K562 (cell line): Measurements from ENCODE around the gene YES1. TPM values are rescaled to one million over a fixed set of nuclear protein-coding genes. Genes with fewer than 3 reads are reported as not detected.

Source experiments
- BCOR ChIP-seq: fragments of 450-650 bp; IDR thresholded peaks from 2 replicates; pipeline ENCODE4 v1.6.1; 2016
- CTBP1 ChIP-seq: fragments of 450-650 bp; IDR thresholded peaks from 2 replicates; pipeline ENCODE4 v1.6.1; 2016; ENCODE audit warnings: borderline replicate concordance
- CXXC5 ChIP-seq: fragments of 250-450 bp; sonication (Bioruptor Pico); IDR thresholded peaks from 2 replicates; pipeline ENCODE4 v1.8.0; 2022; ENCODE audit warnings: inconsistent platforms, mild to moderate bottlenecking, moderate library complexity
- E2F1 ChIP-seq: sonication (generic); formaldehyde crosslinking; IDR thresholded peaks from 2 replicates; pipeline ENCODE4 v1.8.1; 2023; ENCODE audit warnings: mild to moderate bottlenecking, missing genetic modification reagents, moderate library complexity
- FOXK1 ChIP-seq: sonication (generic); formaldehyde crosslinking; IDR thresholded peaks from 2 replicates; pipeline ENCODE4 v1.8.0; 2022; ENCODE audit warnings: missing genetic modification reagents, mild to moderate bottlenecking, borderline replicate concordance
- ILF3 ChIP-seq: fragments of 450-650 bp; IDR thresholded peaks from 2 replicates; pipeline ENCODE4 v1.6.1; 2018; ENCODE audit warnings: antibody characterized with exemption, mild to moderate bottlenecking, moderate library complexity, borderline replicate concordance
- MEF2D ChIP-seq: conservative IDR thresholded peaks from 2 replicates; pipeline ENCODE4 v1.6.1; 2016; ENCODE audit warnings: low read depth, missing genetic modification characterization, missing compliant biosample characterization
- NFATC3 ChIP-seq: fragments of 450-650 bp; IDR thresholded peaks from 2 replicates; pipeline ENCODE4 v1.6.1; 2017; ENCODE audit warnings: mild to moderate bottlenecking
- NR1H2 ChIP-seq: sonication (generic); formaldehyde crosslinking; IDR thresholded peaks from 2 replicates; pipeline ENCODE4 v1.4.0; 2020; ENCODE audit warnings: mild to moderate bottlenecking, missing genetic modification reagents
- PRPF4 ChIP-seq: fragments of 200-400 bp; formaldehyde crosslinking; IDR thresholded peaks from one replicate; pipeline ENCODE4 v1.6.1; 2017; ENCODE audit warnings: low read length, low read depth, mild to moderate bottlenecking; ENCODE audit not compliant: insufficient read depth, poor library complexity, severe bottlenecking
- RREB1 ChIP-seq: fragments of 250-450 bp; sonication (Bioruptor Pico); IDR thresholded peaks from 2 replicates; pipeline ENCODE4 v1.4.0; 2020
- SMARCE1 ChIP-seq: fragments of 450-650 bp; IDR thresholded peaks from 2 replicates; pipeline ENCODE4 v1.7.1; 2016; ENCODE audit warnings: mild to moderate bottlenecking
- SREBF1 ChIP-seq: fragments of 150-350 bp; IDR thresholded peaks from 2 replicates; pipeline ENCODE4 v1.6.1; 2014; ENCODE audit warnings: antibody characterized with exemption, low read depth, low read length, borderline replicate concordance
- ZBED1 ChIP-seq: IDR thresholded peaks from 2 replicates; pipeline ENCODE4 v1.6.1; 2014
- ZNF586 ChIP-seq: fragments of 450-650 bp; formaldehyde crosslinking; conservative IDR thresholded peaks from 2 replicates; pipeline ENCODE4 v1.4.0; 2020; ENCODE audit warnings: mild to moderate bottlenecking, moderate library complexity
- ZNF780A ChIP-seq: fragments of 250-450 bp; sonication (Bioruptor Pico); IDR thresholded peaks from 2 replicates; pipeline ENCODE4 v1.5.0; 2021; ENCODE audit warnings: mild to moderate bottlenecking
- ZNF785 ChIP-seq: fragments of 250-450 bp; sonication (Bioruptor Pico); IDR thresholded peaks from 2 replicates; pipeline ENCODE4 v1.4.0; 2020; ENCODE audit warnings: mild to moderate bottlenecking
- polyA plus RNA-seq, 8 experiments: library from polyadenylated mRNA; depleted of rRNA in 4 of 8; stranded (reverse) in 5 of 8; unstranded in 3 of 8; fragments of >200 nt; fragmentation: Nextera tagmentation in 2 of 8; fragmentation: Illumina TruSeq in 1 of 8; extraction: Ambion mirVana in 2 of 8; extraction: Trizol in 1 of 8; gene quantifications; 2 replicates each; pipeline versions ENCODE4 v1.2.1 to v1.2.3, GENCODE V29; 2011 to 2014; ENCODE audit warnings: inconsistent platforms in 1 of 8, missing spikeins in 1 of 8
- total RNA-seq, 7 experiments: library from RNA; depleted of rRNA in 6 of 7; stranded (reverse); fragments of >200 nt in 6 of 7; fragmentation: Illumina TruSeq in 2 of 7; extraction: Trizol in 2 of 7; gene quantifications; 2 replicates each; pipeline versions ENCODE4 v1.2.1 to v1.2.3, GENCODE V29; 2011 to 2021; ENCODE audit warnings: low replicate concordance in 1 of 7
- TF ChIP-seq, protein P1 (sequence below): fragments of 450-650 bp; conservative IDR thresholded peaks from 2 replicates; pipeline ENCODE4 v1.6.1; 2016; ENCODE audit warnings: missing genetic modification characterization, low read depth, mild to moderate bottlenecking, control low read depth, missing compliant biosample characterization
- TF ChIP-seq, protein P2 (sequence below), 2 experiments: IDR thresholded peaks; 2 replicates each; pipeline ENCODE4 v1.6.1; 2011; ENCODE audit warnings: borderline replicate concordance in 1 of 2, control low read depth in 1 of 2, low read depth in 1 of 2, low read length in 1 of 2, mild to moderate bottlenecking in 1 of 2, mixed read lengths in 1 of 2, moderate library complexity in 1 of 2; ENCODE audit not compliant: insufficient read depth in 1 of 2, insufficient read length in 1 of 2, poor library complexity in 1 of 2, severe bottlenecking in 1 of 2; ENCODE audit errors: extremely low read depth in 1 of 2

Gene YES1
- total and polyA plus RNA-seq, 9 of the 15 experiments (the other 6 are each of a cell fraction or from before 2014, with no cell fraction given): 37.2 to 115 (median 77.7) TPM

DNA sequence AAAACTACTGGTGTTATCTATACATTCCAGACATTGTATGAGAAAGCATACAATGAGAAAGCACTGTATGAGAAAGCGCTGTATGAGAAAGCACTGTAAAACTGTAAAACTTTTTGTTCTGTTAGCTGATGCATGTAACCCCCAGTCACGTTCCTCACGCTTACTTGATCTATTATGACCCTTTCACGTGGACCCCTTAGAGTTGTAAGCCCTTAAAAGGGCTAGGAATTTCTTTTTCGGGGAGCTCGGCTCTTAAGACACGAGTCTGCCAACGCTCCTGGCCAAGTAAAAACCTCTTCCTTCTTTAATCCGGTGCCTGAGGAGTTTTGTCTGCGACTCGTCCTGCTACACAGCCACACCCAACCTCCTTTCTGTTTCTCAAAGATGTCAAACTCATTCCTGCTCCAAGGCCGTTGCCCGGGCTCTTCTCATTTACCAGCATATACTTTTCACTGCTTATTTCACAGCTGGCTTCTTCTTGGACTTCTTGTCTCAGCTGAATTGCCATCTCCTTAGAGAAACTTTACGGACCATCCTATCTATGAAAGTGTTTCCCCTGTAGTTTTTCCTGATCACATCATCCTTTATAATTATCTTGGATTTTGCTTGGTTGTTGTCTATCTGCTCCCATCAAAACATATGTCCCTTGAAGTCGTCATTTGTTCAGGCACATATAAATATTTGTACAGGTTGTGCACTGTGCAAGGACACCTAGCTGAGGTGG is 29.8 kb upstream of the YES1 start (continued):
- no peak for TF ChIP-seq RREB1 (CRISPR knock-in tag)
- no peak for TF ChIP-seq PRPF4
- no peak for TF ChIP-seq BCOR
- no peak for TF ChIP-seq MEF2D (tag)
- peak; percentile 45 for TF ChIP-seq CXXC5 (CRISPR knock-in tag)
- no peak for TF ChIP-seq SREBF1
- no peak for TF ChIP-seq NR1H2 (CRISPR knock-in tag)
- TF ChIP-seq ZBED1: no peak
- TF ChIP-seq, protein P1, sequence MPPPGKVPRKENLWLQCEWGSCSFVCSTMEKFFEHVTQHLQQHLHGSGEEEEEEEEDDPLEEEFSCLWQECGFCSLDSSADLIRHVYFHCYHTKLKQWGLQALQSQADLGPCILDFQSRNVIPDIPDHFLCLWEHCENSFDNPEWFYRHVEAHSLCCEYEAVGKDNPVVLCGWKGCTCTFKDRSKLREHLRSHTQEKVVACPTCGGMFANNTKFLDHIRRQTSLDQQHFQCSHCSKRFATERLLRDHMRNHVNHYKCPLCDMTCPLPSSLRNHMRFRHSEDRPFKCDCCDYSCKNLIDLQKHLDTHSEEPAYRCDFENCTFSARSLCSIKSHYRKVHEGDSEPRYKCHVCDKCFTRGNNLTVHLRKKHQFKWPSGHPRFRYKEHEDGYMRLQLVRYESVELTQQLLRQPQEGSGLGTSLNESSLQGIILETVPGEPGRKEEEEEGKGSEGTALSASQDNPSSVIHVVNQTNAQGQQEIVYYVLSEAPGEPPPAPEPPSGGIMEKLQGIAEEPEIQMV (tag): no peak
- TF ChIP-seq ZNF780A (CRISPR knock-in tag): no peak
- TF ChIP-seq E2F1 (CRISPR knock-in tag): no peak
- TF ChIP-seq ZNF586: no peak
- peak; percentile 69; the same call in 1 of the 2 replicates for TF ChIP-seq SMARCE1
- no peak; the same call in 1 of the 2 replicates for TF ChIP-seq NFATC3
- no peak for TF ChIP-seq ILF3
- no peak for TF ChIP-seq FOXK1 (CRISPR knock-in tag)
- peak; percentile 31; the same call in 1 of the 2 replicates for TF ChIP-seq CTBP1
- TF ChIP-seq ZNF785 (CRISPR knock-in tag): no peak
- TF ChIP-seq, protein P2, sequence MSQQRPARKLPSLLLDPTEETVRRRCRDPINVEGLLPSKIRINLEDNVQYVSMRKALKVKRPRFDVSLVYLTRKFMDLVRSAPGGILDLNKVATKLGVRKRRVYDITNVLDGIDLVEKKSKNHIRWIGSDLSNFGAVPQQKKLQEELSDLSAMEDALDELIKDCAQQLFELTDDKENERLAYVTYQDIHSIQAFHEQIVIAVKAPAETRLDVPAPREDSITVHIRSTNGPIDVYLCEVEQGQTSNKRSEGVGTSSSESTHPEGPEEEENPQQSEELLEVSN (IDR thresholded peaks at IDR 0.05; ENCODE audit: borderline replicate concordance in 1 of 2, extremely low read depth in 1 of 2, insufficient read depth in 1 of 2, insufficient read length in 1 of 2, low read depth in 1 of 2, low read length in 1 of 2, poor library complexity in 1 of 2, severe bottlenecking in 1 of 2): no peak
